ENCODE measurements around the gene USP4.

Gene USP4

DNA sequence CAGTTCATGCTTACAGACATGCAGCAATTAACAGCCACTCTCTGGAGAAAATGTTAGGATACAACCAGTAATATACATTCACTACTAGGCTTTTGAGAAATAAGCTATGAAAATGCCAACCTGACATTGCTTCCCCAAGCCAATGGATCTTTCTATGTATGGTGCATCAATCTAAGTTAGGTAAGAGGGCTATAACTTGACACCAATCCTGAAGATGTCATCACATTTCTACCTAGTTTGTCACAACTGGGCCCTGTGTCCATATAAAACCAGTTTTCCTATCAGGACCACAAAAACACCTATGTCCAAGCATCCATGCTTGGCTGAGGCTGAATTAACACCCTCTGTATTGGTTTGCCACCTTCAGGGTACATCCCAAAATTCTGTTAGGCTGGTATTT is 32.1 kb upstream of the USP4 start:
- Histone ChIP-seq H3K4me1 (ENCODE audit: control insufficient read depth, low read length) (peaks cover 1% of the 10 kb centered on the region), H3F3A (ENCODE audit: control insufficient read depth, insufficient read depth) (0 out of 2 replicates have a peak, but pooled peaks cover 3% of the 10 kb centered on the region), H3K4me2 (ENCODE audit: low read length) (no peak overlapping the region), H3K9me3 (ENCODE audit: control insufficient read depth, insufficient read depth, low read length) (no peaks in the 10 kb centered on the region), H3K36me3 (ENCODE audit: control insufficient read depth, low read length) (peaks cover 73% of the 10 kb centered on the region), H3K4me3 (ENCODE audit: low read length) (no peak overlapping the region), H3K27me3 (ENCODE audit: control insufficient read depth, low read length) (no peaks in the 10 kb centered on the region), H3K27ac (ENCODE audit: low read depth, low read length) (no peak overlapping the region), H4K20me1 (ENCODE audit: control insufficient read depth, insufficient read depth, low read depth, low read length) (peaks cover 5% of the 10 kb centered on the region; the same call in 1 of the 2 replicates), H3K79me2 (ENCODE audit: control insufficient read depth, low read length) (peaks cover 88% of the 10 kb centered on the region), H3K9me2 (replicated peaks; ENCODE audit: control insufficient read depth, low read length) (no peaks in the 10 kb centered on the region)
- TF ChIP-seq, protein P1, sequence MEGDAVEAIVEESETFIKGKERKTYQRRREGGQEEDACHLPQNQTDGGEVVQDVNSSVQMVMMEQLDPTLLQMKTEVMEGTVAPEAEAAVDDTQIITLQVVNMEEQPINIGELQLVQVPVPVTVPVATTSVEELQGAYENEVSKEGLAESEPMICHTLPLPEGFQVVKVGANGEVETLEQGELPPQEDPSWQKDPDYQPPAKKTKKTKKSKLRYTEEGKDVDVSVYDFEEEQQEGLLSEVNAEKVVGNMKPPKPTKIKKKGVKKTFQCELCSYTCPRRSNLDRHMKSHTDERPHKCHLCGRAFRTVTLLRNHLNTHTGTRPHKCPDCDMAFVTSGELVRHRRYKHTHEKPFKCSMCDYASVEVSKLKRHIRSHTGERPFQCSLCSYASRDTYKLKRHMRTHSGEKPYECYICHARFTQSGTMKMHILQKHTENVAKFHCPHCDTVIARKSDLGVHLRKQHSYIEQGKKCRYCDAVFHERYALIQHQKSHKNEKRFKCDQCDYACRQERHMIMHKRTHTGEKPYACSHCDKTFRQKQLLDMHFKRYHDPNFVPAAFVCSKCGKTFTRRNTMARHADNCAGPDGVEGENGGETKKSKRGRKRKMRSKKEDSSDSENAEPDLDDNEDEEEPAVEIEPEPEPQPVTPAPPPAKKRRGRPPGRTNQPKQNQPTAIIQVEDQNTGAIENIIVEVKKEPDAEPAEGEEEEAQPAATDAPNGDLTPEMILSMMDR (IDR thresholded peaks at IDR 0.05; ENCODE audit: low read depth, low read length, poor library complexity, severe bottlenecking): no peak
- no peak for TF ChIP-seq EZH2phosphoT487 (IDR thresholded peaks at IDR 0.05; ENCODE audit: borderline replicate concordance, low read length)

DNA sequence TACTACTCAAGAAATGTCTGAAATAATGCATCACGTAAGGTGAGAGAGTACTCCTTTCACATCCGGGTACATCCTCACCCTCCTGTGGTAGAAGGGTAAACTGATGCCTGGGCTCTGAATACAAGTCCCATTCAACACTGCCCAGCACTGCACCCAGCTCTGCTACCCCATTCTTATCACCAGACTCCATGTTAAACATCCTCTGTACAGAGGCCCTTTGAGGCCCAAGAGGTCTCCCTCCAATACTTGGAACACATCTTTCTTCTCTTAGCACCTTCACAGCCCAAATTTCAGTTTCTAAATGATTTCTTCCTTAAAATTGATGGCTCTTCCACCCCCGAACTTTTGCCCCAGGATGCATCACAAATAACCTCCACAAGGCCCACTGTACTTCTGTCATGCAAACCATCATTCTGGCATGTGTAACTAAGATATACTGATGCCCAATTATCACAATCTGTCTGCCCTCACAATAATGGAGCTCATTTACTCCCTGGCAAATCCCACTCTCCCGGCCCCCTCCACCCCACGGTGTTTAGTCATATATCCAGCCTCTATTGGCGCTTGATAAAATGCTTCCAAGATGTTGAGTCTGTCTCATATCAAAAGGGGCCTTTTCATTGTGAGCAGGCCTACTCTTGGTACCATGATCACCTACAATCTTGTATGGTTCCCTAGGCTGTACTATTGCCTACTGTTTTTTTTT is 30.9 kb upstream of the USP4 start:
- no peak overlapping the region for H3K4me2 ChIP-seq (ENCODE audit: low read length)
- TF ChIP-seq EZH2phosphoT487 (IDR thresholded peaks at IDR 0.05; ENCODE audit: borderline replicate concordance, low read length): no peak
- TF ChIP-seq, protein P1 (IDR thresholded peaks at IDR 0.05; ENCODE audit: low read depth, low read length, poor library complexity, severe bottlenecking): no peak
- peaks cover 80% of the 10 kb centered on the region for H3K36me3 ChIP-seq (ENCODE audit: control insufficient read depth, low read length)
- peaks cover 87% of the 10 kb centered on the region for H3K79me2 ChIP-seq (ENCODE audit: control insufficient read depth, low read length)
- H3K9me3 ChIP-seq (ENCODE audit: control insufficient read depth, insufficient read depth, low read length): no peaks in the 10 kb centered on the region
- H3F3A ChIP-seq (ENCODE audit: control insufficient read depth, insufficient read depth): 0 out of 2 replicates have a peak, but pooled peaks cover 3% of the 10 kb centered on the region
- no peaks in the 10 kb centered on the region; the same call in 1 of the 2 replicates for H4K20me1 ChIP-seq (ENCODE audit: control insufficient read depth, insufficient read depth, low read depth, low read length)
- no peak overlapping the region for H3K27ac ChIP-seq (ENCODE audit: low read depth, low read length)
- no peaks in the 10 kb centered on the region for H3K4me1 ChIP-seq (ENCODE audit: control insufficient read depth, low read length)
- no peaks in the 10 kb centered on the region for H3K9me2 ChIP-seq (replicated peaks; ENCODE audit: control insufficient read depth, low read length)
- no peak overlapping the region for H3K4me3 ChIP-seq (ENCODE audit: low read length)
- no peaks in the 10 kb centered on the region for H3K27me3 ChIP-seq (ENCODE audit: control insufficient read depth, low read length)

DNA sequence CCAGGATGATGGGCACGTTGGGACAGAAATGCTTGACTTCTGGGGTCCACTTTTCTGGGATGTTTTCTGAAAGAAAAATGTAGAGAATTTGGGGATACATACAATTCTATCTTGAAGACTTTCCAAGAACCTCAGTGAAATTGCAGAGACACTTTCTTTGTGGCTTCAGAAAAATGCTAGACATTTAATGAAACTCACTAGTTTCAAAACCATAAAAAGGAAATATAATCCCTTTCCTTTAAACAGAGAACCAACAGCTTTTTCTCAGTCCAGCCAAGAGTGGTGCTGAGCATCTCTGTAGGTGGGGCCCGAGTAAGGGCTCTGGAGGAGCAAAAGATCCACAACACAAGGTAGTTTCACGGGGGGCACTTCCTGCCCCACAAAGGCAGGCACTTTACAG is 22.7 kb upstream of the USP4 start:
- Histone ChIP-seq H4K20me1 (ENCODE audit: control insufficient read depth, insufficient read depth, low read depth, low read length) (0 out of 2 replicates have a peak, but pooled peaks cover 2% of the 10 kb centered on the region), H3F3A (ENCODE audit: control insufficient read depth, insufficient read depth) (peaks cover 29% of the 10 kb centered on the region), H3K79me2 (ENCODE audit: control insufficient read depth, low read length) (peaks cover 31% of the 10 kb centered on the region), H3K27ac (ENCODE audit: low read depth, low read length) (no peak overlapping the region), H3K36me3 (ENCODE audit: control insufficient read depth, low read length) (peaks cover 81% of the 10 kb centered on the region), H3K4me1 (ENCODE audit: control insufficient read depth, low read length) (peaks cover 19% of the 10 kb centered on the region), H3K9me2 (replicated peaks; ENCODE audit: control insufficient read depth, low read length) (no peaks in the 10 kb centered on the region), H3K27me3 (ENCODE audit: control insufficient read depth, low read length) (no peaks in the 10 kb centered on the region), H3K4me3 (ENCODE audit: low read length) (no peak overlapping the region), H3K9me3 (ENCODE audit: control insufficient read depth, insufficient read depth, low read length) (no peaks in the 10 kb centered on the region), H3K4me2 (ENCODE audit: low read length) (no peak overlapping the region)
- TF ChIP-seq EZH2phosphoT487 (IDR thresholded peaks at IDR 0.05; ENCODE audit: borderline replicate concordance, low read length): no peak
- TF ChIP-seq, protein P1 (IDR thresholded peaks at IDR 0.05; ENCODE audit: low read depth, low read length, poor library complexity, severe bottlenecking): no peak
